Spleen (tissue), 7 donors: ENCODE results near the gene WDR54.

ENCODE experiments used
- CTCF ChIP-seq, 11 experiments: fragments of 200-600 bp in 7 of 11; fragments of 450-650 bp in 4 of 11; sonication (generic) in 4 of 11; IDR thresholded peaks in 8 of 11; conservative IDR thresholded peaks in 3 of 11; 1 replicate in 7 of 11; 2 replicates in 4 of 11; pipeline versions ENCODE4 v1.4.0 to v1.8.0; 2016 to 2021; ENCODE audit warnings: antibody characterized with exemption in 11 of 11, inconsistent platforms in 4 of 11, mild to moderate bottlenecking in 1 of 11
- POLR2AphosphoS5 ChIP-seq, 3 donors: sonication (generic); formaldehyde crosslinking; IDR thresholded peaks; one replicate each; pipeline ENCODE4 v1.5.1; 2017; ENCODE audit warnings: antibody characterized with exemption in 3 of 3
- donor health status: DM: no; HTN: no; CAD: no; lungs with moderate emphysema.
- donor health status: DM: no; HTN: no; CAD: no.
- donor health status: DM: no; HTN: no; CAD: no.

GRCh38 chr2:74458938-74459363 is 37.4 kb downstream of the WDR54 start:
- no peak for TF ChIP-seq CTCF (IDR thresholded peaks at IDR 0.05 in 8 of 11, conservative IDR thresholded peaks at IDR 0.05 in 3 of 11)
- TF ChIP-seq POLR2AphosphoS5 (IDR thresholded peaks at IDR 0.05) = no peak
